ENCODE data around the gene RASSF3.

- TF ChIP-seq CTCF (conservative IDR thresholded peaks at IDR 0.05), result no peak
- no peak for TF ChIP-seq ZFX (IDR thresholded peaks at IDR 0.05)
Measured at GRCh38 chr12:64700532-64700931, 90.2 kb downstream of the RASSF3 start.
